Astrocyte of the cerebellum (primary cell): Measurements from ENCODE around the gene BHMT2.

Experiments used
- DNase-seq: peaks from one replicate; pipeline ENCODE4 v3.0.0-alpha.2; 2011; ENCODE audit warnings: low read depth
- H3K4me3 ChIP-seq: 2 replicates; pipeline ENCODE4 v1.5.1; 2011; ENCODE audit warnings: mild to moderate bottlenecking, low read depth, low read length, moderate library complexity
- CTCF ChIP-seq: IDR thresholded peaks from 2 replicates; pipeline ENCODE4 v1.5.1; 2012; ENCODE audit warnings: low read length, low read depth, moderate library complexity, mild to moderate bottlenecking; ENCODE audit errors: missing control alignments
- in situ Hi-C: cut with HindIII; loops from 2 replicates; pipeline ENCODE4 v1.10.0; 2017; ENCODE audit warnings: low sequenced_read_pairs

BHMT2 gene

GRCh38 chr5:79076819-79077218, 7.3 kb downstream of the BHMT2 start:
- no peak for TF ChIP-seq CTCF
- H3K4me3 ChIP-seq, result no peak overlapping the region
- no peak for DNase-seq
- in situ Hi-C loops, result no loop called here

- no peak overlapping the region for H3K4me3 ChIP-seq
- in situ Hi-C loops, result no loop called here
- DNase-seq, result no peak
- no peak for TF ChIP-seq CTCF
These were observed 8.3 kb downstream of the BHMT2 start for GRCh38 chr5:79077680-79078365.

DNA sequence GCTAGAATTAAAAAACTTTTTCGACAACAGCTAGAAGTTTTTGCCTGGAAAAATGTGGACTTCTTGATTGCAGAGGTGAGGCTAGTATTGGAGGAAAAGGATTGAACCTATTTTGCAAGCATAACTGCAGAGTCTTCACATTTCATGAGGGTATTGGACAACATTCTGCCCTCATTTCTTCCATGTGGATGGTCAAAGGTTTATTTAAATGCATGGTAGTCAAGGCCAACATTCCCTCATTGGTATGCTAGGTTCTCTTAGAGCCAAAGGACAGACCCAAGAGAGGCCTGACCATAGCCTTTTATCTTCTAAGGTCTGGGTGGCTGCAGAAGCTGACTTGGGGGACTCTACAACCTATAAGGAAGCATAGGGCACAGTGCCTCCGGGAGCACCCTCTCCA, 11.2 kb downstream of the BHMT2 start:
- DNase-seq, result no peak
- in situ Hi-C loops, result no loop called here

DNA sequence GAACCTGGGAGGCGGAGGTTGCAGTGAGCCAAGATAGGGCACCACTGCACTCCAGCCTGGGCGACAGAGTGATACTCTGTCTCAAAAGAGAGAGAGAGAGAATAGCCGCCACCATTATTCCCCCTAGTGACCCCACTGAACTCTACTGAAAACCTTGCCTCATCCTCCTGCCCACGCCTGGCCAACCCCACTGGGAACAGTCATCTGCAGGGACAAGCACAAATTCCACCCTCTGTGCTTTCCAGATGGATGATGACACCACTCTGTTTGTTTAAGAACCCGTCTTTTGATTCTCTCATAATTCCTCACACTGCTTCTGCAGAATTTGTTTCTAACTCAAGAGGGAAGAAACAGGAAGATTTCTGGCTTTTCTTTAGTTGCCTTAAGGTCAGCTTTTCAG, 12.2 kb downstream of the BHMT2 start:
- TF ChIP-seq CTCF, result no peak
- no peak for DNase-seq
- in situ Hi-C loops, result no loop called here
- H3K4me3 ChIP-seq, result no peak overlapping the region

More for the DNA sequence above, 11.2 kb downstream of the BHMT2 start:
- no peak overlapping the region for H3K4me3 ChIP-seq
- no peak for TF ChIP-seq CTCF

DNA sequence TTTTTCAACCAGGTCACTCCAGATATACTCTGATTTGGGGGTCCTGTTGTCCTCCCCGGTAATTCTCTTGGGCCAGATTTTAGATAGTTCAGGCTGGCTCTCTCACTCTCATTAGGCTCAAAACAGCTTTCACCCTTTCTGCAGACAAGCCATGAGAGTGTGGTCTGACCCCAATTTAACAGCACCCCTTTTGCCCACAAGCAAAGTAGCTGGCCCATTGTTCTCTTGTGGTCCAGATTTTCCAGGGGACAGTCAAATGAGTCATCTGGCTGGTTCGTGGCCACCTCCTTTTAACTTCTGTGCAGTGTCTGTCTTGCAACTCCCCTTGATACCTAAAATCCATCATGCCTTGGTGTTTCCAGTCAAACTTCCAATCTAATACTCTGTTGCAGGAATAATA, 16.5 kb downstream of the BHMT2 start:
- DNase-seq, result no peak
- no peak overlapping the region for H3K4me3 ChIP-seq
- TF ChIP-seq CTCF, result no peak
- in situ Hi-C loops, result no loop called here

DNA sequence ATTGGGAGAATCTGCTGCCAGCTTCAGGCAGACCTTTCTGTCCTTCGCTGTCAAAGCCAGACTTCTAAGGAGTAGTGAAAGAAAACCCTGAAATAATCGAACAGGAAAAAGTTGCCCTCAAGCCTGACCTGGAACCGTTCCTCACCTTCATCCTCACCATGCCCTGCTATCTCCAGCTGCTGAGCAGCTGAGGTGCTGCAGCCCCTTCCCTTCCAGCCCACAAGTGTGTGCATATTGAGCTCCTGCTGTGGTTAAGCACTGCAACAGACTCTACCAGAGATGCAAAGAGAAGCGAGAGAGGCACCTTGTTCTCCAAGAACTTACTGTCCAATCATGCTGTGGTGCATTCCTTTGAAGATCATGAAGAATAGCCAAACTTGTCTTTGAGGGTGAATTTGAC, 18.9 kb downstream of the BHMT2 start:
- in situ Hi-C loops, result no loop called here
- no peak for DNase-seq
- no peak overlapping the region for H3K4me3 ChIP-seq
- TF ChIP-seq CTCF, result no peak
